HUES64 (cell line): Measurements from ENCODE around the gene KCMF1.

Experiments
- H3K27ac ChIP-seq: 2 replicates; pipeline ENCODE4 v1.7.0; 2013; ENCODE audit warnings: low read depth, low read length, inconsistent platforms
- H3K27me3 ChIP-seq: 2 replicates; pipeline ENCODE4 v1.6.1; 2013; ENCODE audit warnings: mild to moderate bottlenecking, low read length; ENCODE audit not compliant: insufficient read depth
- H3K36me3 ChIP-seq: 2 replicates; pipeline ENCODE4 v1.6.1; 2013; ENCODE audit warnings: mild to moderate bottlenecking, low read length; ENCODE audit not compliant: insufficient read depth
- H3K4me1 ChIP-seq: 2 replicates; pipeline ENCODE4 v1.6.1; 2013; ENCODE audit warnings: mild to moderate bottlenecking, low read length, moderate library complexity; ENCODE audit not compliant: insufficient read depth
- H3K4me3 ChIP-seq: 2 replicates; pipeline ENCODE4 v1.5.1; 2013; ENCODE audit warnings: mild to moderate bottlenecking, low read length, moderate library complexity
- H3K9ac ChIP-seq: 2 replicates; pipeline ENCODE4 v1.6.1; 2013; ENCODE audit warnings: mild to moderate bottlenecking, low read depth, low read length
- H3K9me3 ChIP-seq: 2 replicates; pipeline ENCODE4 v1.6.1; 2013; ENCODE audit warnings: low read depth, low read length; ENCODE audit not compliant: insufficient read depth
- WGBS: fragments of 150-250, 120-280 bp; methylation state at CpG from one replicate; pipeline ENCODE4 v1.1.7; 2013; ENCODE audit warnings: missing lambda C conversion rate; 5-methylcytosine and 5-hydroxymethylcytosine counted together

The KCMF1 gene

GRCh38 chr2:85089585-85089984, 118.6 kb downstream of the KCMF1 start:
- Histone ChIP-seq H3K36me3 (no peaks in the 10 kb centered on the region), H3K9ac (no peak overlapping the region), H3K4me1 (peaks cover 18% of the 10 kb centered on the region), H3K27ac (peak overlapping the region; percentile 17; the same call in 1 of the 2 replicates), H3K27me3 (no peaks in the 10 kb centered on the region), H3K9me3 (0 out of 2 replicates have a peak, but pooled peaks cover 4% of the 10 kb centered on the region), H3K4me3 (no peak overlapping the region)
- WGBS: 50% methylated on average over 6 of the region's 6 CpGs

GRCh38 chr2:85091838-85092237, 120.9 kb downstream of the KCMF1 start:
- no peaks in the 10 kb centered on the region for H3K27me3 ChIP-seq
- peaks cover 18% of the 10 kb centered on the region for H3K4me1 ChIP-seq
- H3K9me3 ChIP-seq: 0 out of 2 replicates have a peak, but pooled peaks cover 4% of the 10 kb centered on the region
- H3K27ac ChIP-seq: no peak overlapping the region
- WGBS: 94% methylated on average over 2 of the region's 2 CpGs
- no peaks in the 10 kb centered on the region for H3K36me3 ChIP-seq
- no peak overlapping the region for H3K9ac ChIP-seq
- no peak overlapping the region for H3K4me3 ChIP-seq

- Histone ChIP-seq H3K27ac (no peak overlapping the region), H3K4me1 (peaks cover 3% of the 10 kb centered on the region; the same call in 1 of the 2 replicates), H3K27me3 (no peaks in the 10 kb centered on the region), H3K4me3 (no peak overlapping the region), H3K9ac (no peak overlapping the region), H3K36me3 (no peaks in the 10 kb centered on the region), H3K9me3 (0 out of 2 replicates have a peak, but pooled peaks cover 4% of the 10 kb centered on the region)
- 90% methylated on average over 2 of the region's 2 CpGs for WGBS
These were observed 124.1 kb downstream of the KCMF1 start for GRCh38 chr2:85095094-85095493.

- H3K27ac ChIP-seq: no peak overlapping the region
- no peak overlapping the region for H3K9ac ChIP-seq
- H3K36me3 ChIP-seq: no peaks in the 10 kb centered on the region
- no peaks in the 10 kb centered on the region; the same call in 1 of the 2 replicates for H3K4me1 ChIP-seq
- WGBS: 91% methylated on average over 6 of the region's 6 CpGs
- H3K27me3 ChIP-seq: no peaks in the 10 kb centered on the region
- 0 out of 2 replicates have a peak, but pooled peaks cover 4% of the 10 kb centered on the region for H3K9me3 ChIP-seq
- no peak overlapping the region for H3K4me3 ChIP-seq
These were observed 125.7 kb downstream of the KCMF1 start for GRCh38 chr2:85096616-85097015.

GRCh38 chr2:85104228-85104627, 133.3 kb downstream of the KCMF1 start:
- no CpG with 5 or more reads among the region's 1 CpG for WGBS
- Histone ChIP-seq H3K9ac (no peak overlapping the region), H3K4me3 (no peak overlapping the region), H3K4me1 (no peaks in the 10 kb centered on the region), H3K27me3 (no peaks in the 10 kb centered on the region), H3K36me3 (no peaks in the 10 kb centered on the region), H3K27ac (no peak overlapping the region), H3K9me3 (no peaks in the 10 kb centered on the region)

GRCh38 chr2:85106489-85107180, 135.7 kb downstream of the KCMF1 start:
- WGBS: 91% methylated on average over 7 of the region's 8 CpGs

More at GRCh38 chr2:85106489-85107180, 135.7 kb downstream of the KCMF1 start:
- H3K9me3 ChIP-seq: no peaks in the 10 kb centered on the region
- H3K27ac ChIP-seq: no peak overlapping the region
- no peak overlapping the region for H3K4me3 ChIP-seq
- no peak overlapping the region for H3K9ac ChIP-seq
- H3K27me3 ChIP-seq: peaks cover 1% of the 10 kb centered on the region; the same call in 1 of the 2 replicates
- H3K36me3 ChIP-seq: no peaks in the 10 kb centered on the region
- H3K4me1 ChIP-seq: no peaks in the 10 kb centered on the region
